Fibroblast of gingiva (primary cell): Measurements from ENCODE around the gene FNDC3B.
"Not testable (repeated sequence)": the region's sequence is repeated elsewhere in the genome, so short reads cannot be mapped to it uniquely, and the experiment has no call there.

Experiments
- DNase-seq: peaks from one replicate; pipeline ENCODE4 v3.0.0-alpha.2; 2011; ENCODE audit warnings: low read depth

FNDC3B gene

DNA sequence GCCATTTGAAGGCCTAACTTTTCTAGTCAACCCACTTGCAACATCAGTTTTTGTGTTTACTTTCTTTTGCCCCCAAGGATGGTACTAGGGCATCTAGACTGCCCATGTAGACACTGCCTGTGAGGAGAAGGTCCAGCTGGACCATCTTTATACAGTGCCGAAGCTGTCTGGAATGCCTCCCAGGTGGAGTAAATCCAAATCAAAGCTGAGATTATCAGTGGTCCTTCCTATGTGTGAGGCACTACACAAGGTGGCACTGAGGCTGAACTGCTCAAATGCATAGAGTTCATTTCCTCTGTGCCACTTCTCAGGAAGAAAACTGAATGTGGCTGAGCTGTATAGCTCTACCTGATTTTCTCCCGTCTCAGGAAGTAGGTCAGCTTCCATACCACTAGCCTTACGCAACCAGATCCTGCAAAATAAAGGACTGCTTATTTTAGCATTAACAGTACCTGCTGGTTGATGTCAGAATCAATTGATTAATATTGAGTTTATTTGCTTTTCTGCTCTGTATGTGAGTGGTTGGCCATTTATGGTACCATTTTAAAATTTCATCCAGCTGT, 302.8 kb downstream of the FNDC3B start:
- no peak for DNase-seq

DNA sequence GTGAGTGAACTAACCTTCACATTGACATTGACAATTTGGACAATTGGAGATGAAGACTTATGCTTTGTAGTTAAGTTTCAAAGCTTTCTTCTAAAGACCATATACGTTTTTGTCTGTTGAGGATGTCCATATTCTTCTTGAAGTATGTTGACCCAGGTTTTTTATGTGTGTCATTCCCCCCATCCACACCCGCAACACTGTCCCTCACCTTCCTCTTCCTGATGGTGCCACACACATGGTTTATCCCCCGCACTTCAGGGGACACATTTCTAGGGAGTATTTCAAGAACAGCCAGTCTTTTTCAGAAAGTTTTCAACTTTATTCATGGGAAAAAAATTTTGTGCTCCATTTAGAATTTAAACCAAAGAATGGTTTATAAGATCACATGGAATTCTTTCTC, 303.7 kb downstream of the FNDC3B start:
- no peak for DNase-seq

DNA sequence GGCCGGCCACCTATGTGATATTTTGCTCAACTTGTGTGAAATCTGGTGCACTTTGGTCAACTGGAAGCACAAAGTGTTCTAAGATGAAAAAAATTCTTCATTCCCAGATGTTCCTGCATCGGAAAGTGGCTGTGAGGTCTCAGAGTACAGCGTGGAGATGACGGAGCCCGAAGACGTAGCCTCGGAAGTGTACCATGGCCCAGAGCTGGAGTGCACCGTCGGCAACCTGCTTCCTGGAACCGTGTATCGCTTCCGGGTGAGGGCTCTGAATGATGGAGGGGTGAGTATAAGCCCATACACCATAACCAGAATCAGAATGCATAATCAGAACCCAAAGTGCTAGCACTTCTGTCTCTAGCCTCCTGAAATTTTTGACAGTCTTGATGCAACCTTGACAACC, 304.6 kb downstream of the FNDC3B start:
- DNase-seq, result no peak

DNA sequence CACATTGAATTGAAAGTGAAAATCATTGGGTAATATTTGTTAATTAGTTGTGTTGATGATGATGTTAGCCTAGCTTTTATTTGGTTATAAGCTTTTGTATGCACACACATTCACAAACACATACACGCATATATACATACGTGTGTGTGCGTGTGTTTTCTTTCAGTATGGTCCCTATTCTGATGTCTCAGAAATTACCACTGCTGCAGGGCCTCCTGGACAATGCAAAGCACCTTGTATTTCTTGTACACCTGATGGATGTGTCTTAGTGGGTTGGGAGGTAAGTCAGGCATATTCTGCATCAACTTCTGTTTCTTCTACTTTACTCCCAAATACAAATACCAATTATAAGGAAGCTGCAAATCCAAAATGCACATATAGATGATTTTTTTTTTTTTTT, 306.8 kb downstream of the FNDC3B start:
- DNase-seq, result no peak

DNA sequence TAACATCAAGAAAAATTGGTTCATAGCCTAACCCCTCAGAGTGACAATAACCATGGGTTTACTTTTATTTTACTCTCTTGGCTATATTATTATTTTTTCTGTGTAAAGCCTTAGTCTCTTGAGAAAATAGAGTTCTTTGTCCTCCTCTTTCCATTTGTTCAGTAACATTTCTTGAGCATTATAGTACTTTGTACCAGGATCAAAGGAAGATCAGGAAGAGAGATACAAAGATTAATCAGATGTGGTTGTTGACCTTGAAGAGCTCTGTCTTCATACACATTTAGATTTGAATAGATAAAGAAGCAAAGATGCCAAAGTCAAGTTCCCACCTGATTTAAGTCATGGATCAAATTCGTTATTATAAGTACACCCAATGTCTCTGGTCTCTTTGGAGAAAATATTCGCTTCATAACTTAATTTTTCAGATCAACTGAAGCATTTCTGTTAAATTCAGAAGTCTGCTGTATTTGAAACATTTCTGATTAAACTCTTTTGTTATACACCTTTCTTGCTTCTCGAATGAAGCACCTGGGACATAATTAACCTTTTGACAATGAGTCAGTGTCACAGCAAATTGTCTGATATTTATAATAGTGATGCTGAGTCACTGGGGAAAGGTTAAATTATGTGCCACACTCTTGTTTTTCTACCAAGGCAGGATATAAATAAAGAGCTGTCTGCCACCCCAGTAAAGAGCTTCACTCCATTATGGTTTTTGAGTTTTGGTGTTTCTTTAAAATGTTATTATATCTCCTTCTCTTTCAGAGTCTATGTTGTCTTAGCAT, 308.7 kb downstream of the FNDC3B start:
- no peak for DNase-seq

DNA sequence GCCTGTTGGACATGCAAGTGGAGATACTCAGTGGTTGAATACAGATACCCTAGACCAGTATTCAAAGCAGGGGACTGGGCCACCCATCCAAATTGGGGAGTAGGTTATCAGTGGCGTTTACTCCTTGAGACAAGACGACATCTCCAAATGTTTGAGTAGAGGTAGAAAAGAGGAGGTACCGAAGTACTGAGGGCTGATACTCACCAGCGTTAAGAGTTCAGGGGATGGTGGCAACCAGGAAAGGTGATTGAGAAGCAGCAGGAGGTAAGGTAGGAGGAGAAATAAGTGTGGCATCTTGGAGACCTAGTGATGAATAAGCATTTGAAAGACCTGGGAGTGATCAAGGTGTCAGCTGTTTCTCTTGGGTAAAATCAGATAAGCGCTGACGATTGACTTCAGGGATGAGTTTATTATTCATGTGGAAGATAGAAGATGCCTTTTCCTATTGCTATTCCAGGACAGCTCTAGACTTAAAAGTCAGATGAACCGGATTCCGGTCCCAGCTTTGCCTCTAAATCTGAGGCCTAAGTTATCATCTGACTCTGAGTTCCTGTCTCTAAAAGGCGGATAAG, 312.6 kb downstream of the FNDC3B start:
- DNase-seq, result no peak

DNA sequence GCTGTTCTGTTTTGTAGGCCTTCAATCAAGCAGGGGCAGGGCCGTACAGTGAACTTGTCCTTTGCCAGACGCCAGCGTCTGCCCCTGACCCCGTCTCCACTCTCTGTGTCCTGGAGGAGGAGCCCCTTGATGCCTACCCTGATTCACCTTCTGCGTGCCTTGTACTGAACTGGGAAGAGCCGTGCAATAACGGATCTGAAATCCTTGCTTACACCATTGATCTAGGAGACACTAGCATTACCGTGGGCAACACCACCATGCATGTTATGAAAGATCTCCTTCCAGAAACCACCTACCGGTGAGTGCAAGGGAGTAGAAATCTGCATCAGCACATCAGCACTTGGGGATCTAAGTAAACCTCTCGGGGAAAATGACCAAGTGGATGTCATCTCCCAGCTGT, 313.4 kb downstream of the FNDC3B start:
- no peak for DNase-seq

DNA sequence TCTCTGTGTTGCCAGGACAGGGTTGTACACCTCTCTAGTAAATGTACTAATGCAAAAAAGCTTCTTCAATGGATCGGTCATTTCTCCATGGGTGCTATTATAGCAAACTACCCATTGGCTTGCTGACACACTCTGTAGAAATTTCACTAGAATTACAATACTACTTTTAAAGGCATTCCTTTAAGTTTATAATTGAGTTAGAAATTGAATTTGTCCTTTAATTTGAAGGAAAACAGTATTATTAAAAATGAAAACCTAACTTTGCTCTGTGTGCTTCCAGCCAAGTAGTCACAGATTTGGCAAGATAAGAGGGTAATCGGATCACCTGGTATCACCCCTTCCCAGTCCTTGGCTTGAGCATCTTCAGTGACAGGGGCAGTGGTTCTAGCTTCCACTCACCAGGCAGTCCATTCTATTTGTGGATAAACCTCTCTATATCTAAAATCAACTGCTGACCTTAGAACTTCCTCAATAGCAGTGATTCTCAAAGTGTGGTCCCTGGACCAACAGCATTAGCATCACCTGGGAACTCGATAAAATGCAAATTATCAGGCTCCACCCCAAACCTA, 315.6 kb downstream of the FNDC3B start:
- DNase-seq, result no peak

DNA sequence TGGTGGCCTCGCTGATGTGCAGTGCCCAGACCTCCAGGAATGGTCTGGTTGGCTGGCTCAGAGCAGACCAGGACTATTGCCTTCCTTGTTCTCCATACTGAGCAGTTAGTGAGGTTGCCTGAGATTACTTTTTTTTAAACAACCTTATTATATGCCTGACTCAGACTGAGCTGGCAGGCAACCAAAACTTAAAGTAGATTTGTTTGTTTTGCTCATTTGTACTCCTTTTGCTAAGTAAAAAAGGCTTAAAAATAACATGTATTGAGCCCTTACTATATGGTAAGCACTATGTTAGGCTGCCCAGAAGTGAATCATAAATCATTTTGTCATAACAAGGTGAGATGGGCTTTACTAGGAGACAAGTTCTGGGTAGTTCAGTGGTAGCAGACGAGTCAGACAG, 316.5 kb downstream of the FNDC3B start:
- peak; percentile 79 for DNase-seq

DNA sequence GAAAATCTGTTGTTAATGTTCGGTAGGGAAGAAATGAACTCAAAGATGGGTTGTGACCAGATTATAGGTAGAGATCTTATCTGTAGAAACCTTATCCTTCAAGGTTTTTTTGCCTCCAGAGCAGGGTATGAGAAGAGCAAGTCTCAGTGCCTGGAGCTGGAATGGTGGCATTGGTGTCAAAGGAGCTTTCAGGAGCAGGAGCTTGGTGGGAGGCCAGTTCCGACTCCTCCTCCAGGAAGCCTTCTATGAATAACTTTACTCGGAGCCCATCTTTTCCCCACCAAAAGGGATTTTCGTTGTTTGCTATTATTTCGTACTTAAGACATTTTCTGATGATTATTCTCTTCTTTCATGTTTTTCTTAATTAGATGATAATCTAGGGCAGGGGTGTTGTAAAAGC, 317.0 kb downstream of the FNDC3B start:
- DNase-seq, result no peak

DNA sequence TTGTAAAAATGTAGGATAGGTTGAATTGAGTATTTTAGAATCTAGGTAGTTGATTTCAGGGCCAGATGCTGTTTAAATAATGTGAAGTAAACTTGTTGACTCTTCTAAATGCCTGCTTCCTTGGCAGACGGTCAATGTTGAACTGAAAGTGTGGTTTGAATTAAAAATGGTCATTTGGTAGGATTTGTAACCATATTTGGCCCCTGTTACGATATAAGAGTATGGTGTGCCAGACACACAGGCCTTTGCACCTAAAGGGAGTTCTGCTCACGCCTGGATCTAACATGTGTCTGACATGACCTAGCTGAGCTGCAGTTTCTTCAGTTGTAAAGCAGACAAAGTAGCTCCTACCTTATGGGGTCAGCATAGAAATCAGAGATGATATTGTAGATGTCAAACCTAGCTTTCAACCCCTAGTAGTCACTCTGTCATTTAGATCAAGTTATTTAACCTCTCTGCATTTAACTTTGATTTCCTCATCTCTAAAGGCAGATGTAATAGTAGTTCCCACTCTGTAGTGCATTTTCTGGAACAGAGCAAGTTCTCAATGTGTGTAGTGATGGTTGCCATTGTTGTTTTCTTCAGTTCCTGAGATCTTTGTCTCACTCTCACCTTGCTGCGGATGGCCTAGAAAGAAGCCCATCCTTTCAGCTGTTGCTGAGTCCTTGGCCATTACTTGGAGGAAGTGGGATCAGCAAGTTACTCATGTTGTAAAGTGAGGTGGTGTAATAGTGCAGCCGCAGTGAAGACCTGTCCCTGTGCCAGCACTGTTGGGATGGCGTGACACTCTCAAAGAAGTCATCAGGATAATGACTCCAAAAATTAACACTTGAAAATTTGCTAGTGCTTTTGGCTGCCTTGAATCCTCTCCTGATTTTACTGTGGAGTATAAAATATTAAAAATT, 318.7 kb downstream of the FNDC3B start:
- DNase-seq, result peak; percentile 81

DNA sequence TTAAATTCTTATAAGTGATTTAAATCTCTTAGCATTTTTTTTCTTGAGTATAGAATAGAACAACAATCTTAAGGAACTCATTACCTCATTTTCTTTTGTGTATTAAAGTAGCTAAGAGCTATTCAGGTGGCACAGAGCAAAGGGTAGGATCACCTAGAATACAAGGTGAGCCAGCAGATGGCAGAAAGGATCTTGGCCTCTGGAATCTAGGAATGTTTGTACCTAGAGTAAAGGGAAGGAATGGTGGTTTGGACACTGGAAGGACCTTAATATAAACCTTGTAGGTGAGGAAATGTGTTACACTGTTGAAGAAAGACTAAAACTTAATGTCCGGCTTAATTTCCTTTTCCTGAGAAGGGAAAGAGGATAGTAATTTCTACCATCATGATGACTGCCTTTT, 319.9 kb downstream of the FNDC3B start:
- no peak for DNase-seq

DNA sequence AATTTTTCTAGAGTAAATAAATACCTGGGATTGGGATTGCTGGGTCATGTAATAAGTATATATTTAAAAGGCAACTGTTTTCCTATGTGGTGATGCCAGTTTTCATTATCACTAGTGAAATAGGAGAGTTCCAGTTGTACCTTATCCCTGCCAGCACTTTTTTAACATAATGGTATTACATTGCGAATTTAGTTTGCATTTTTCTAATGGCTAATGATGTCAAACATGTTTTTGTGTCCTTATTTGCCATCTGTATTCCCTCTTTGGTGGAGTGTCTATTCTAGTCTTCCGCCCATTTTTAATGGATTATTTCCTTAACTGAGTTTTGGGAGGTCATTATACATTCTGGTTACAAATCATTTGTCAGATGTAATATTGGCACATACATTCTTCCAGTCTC, 320.6 kb downstream of the FNDC3B start:
- DNase-seq, result no peak

DNA sequence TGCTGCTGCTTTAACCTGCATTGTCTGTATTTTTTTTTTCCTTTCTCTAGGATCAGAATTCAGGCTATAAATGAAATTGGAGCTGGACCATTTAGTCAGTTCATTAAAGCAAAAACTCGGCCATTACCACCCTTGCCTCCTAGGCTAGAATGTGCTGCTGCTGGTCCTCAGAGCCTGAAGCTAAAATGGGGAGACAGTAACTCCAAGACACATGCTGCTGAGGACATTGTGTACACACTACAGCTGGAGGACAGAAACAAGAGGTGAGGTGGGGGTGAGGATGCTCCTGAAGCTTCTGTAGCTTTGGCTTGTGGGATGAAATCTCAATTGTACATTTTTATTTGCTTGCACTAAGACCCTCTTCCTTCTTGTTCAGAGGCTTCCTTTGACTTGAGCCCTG, 323.2 kb downstream of the FNDC3B start:
- DNase-seq, result no peak

DNA sequence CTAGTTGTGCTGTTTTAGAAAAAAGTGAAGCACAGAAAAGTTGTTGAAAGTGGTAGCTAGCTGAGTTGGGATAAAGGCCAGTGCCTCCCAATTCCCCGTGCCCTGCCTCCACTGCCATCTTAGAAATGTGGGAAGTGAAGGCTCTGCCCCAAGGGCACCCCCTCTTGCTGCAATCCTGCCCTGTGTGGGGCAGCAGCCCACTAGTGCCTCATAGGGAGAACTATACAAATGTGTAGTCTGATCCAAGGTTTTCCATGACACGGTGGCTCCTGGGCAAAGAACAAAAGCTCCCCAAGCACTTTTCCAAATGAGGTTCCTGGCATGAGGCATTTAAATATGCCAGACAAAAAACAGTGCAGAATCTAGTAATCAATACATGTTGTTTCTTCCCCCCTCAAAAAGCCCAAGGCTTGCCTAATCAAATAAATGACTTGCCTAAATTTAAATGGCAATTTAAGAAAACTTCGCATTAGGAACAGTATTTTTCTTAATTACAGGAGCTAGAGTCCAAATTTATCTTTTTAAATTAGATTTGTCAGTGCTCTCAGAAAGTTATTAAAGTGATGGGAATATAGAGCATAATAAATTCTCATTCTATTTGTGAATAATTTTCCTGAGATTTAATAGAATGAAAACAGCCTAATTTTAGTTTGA, 325.1 kb downstream of the FNDC3B start:
- no peak for DNase-seq

DNA sequence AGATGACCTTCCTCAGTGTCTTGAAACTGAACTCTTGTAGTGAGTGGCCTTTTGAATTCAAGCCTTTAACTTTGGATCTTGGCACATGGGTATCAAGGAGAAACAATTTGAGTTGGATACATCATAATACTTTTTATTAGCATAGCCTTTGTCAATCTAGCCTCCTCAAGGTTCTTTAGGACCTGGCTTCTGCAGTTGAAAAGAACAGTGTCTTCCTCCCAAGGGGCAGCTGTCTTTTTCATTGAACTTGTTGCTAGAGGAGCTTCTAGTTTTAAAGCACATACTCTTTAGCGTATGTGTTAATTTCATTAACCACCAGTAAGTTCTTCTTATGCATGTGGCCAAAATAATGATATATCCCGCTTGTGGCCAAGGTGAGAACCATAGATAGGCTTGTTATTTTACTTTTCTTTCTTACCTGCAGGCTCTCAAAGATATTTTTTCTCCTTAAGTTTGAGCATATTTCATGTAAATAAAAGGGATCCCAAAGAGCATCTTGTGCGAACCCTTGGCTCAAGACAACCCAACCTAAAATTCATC, 325.7 kb downstream of the FNDC3B start:
- DNase-seq, result no peak

DNA sequence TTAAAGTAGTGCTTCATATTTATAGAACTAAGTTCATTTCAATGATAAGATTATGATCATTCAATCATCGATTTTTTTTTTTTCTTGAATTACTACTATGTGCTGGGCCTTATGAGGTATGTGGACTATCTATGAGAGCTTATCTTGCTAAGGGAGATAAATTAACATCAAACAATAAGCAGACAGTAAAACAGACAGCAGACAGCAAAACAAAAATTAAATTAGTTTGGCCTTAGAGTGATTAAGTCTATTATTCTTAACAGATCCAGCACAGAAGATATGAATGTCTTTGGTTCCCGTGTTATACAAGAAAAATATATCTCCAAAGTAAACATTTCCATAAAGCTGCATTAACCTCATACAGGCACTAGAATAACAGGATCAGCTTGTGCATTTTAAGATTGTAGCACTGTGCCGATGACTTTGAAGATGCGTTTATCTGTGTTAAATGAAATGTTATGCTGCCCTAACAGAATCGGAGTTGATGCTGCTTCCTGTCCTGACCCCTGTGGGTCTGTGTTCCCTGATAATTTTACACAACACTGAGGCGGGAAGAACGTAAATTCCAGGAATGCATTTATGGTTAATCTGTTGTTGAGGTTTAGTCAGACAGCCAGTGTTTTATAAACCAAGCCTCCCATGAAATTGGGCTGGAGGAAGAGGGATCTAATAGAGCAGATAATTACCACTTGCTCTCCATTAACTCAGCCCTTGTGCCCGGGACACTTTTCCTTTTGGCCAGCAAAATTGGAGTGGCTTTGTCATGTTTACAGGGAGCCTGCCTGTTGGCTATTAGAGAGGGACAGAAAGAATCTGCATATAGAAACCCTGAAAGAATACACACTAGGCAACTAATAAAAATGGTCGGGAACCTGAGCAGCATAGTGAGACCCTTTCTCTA, 328.1 kb downstream of the FNDC3B start:
- peak; percentile 19 for DNase-seq

DNA sequence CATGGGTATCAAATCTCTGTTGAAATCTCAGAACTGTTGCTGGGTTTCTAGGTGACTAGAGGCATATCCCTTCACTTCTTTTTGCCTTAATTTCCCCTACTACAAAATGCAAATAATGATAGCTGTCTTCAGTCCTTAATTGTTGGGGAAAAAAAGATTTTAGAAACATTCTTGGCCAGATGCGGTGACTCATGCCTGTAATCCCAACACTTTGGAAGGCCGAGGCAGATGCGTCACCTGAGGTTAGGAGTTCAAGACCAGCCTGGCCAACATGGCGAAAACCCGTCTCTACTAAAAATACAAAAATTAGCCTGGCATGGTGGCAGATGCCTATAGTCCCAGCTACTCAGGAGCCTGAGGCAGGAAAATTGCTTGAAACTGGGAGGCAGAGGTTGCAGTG, 329.2 kb downstream of the FNDC3B start:
- DNase-seq, result not testable (repeated sequence)

DNA sequence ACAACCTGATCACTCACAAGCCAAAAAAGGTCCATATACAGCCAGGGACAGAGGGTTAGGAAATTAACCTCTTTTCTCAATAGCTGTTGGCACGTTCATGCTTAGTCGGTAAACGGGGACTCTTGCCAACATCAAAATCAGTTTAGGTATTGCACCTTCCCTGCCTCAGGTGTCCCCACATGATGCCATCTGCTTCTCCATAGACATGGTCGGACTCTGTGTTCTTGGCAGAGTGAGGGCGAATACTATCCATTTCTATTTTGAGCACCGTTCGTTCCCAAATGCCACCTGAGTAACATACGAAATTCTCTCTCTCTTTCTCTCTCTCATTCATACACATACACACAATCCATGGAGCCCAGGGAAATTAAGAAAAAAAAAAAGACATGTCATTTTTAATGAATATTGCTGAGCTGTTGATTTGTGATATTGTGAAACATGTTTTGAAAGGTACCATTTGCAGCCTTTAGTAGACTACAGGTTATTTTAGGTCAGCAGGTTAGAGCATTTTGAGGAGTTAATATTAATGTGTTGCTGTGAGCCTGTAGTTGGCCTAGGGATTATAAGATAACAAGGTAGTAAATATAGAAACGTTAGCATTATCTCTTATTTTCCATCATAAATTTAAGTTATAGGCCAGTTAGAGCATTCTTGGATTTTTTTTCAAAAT, 330.3 kb downstream of the FNDC3B start:
- DNase-seq, result no peak

DNA sequence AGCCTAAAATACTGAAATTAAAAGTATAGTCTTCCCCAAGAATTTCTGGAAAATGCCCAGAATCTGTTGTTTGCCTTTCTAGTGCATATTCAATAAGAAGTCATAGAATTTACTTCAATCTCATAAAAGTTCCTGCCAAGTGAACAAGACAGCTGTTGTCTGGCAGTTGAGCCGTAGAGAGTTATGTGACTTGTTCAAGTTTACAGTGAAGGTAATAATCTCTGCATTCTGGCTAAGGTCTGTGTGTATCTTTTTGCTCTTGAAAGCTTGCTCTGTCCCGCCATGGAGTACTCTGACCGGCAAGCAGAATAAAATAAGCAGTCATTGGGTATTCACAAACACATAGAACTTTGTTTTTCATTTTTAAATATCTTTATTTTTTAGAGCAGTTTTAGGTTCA, 331.0 kb downstream of the FNDC3B start:
- no peak for DNase-seq
